Measurements from ENCODE around the gene CTNND2.

Gene CTNND2

DNA sequence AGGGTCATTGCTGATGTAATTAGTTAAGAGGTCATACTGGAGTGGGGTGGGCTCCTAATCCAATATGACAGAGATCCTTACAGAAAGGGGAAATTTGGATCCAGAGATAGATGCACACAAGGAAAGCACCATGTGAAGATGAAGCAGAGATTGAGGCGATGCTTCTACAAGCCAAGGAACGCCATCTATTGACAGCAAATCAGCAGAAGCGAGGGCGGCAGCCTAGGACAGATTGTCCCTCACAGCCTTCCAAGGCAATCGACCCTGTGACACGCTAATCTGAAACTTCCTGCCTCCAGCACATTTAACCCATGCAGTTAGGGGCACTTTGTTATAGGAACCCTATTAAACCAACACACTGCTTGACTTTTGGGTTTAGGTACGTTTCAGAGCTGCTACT, 858.1 kb downstream of the CTNND2 start:
- H3K9me3 ChIP-seq = no peaks in the 10 kb centered on the region
- H3K4me1 ChIP-seq = no peaks in the 10 kb centered on the region
- TF ChIP-seq, protein P1, sequence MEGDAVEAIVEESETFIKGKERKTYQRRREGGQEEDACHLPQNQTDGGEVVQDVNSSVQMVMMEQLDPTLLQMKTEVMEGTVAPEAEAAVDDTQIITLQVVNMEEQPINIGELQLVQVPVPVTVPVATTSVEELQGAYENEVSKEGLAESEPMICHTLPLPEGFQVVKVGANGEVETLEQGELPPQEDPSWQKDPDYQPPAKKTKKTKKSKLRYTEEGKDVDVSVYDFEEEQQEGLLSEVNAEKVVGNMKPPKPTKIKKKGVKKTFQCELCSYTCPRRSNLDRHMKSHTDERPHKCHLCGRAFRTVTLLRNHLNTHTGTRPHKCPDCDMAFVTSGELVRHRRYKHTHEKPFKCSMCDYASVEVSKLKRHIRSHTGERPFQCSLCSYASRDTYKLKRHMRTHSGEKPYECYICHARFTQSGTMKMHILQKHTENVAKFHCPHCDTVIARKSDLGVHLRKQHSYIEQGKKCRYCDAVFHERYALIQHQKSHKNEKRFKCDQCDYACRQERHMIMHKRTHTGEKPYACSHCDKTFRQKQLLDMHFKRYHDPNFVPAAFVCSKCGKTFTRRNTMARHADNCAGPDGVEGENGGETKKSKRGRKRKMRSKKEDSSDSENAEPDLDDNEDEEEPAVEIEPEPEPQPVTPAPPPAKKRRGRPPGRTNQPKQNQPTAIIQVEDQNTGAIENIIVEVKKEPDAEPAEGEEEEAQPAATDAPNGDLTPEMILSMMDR (IDR thresholded peaks at IDR 0.05; ENCODE audit: low read depth, low read length) = no peak
- H3K27me3 ChIP-seq = no peaks in the 10 kb centered on the region
- no peak overlapping the region for H3K4me3 ChIP-seq (ENCODE audit: low read depth, low read length)
- H3K36me3 ChIP-seq = no peaks in the 10 kb centered on the region
- DNase-seq = no peak

DNA sequence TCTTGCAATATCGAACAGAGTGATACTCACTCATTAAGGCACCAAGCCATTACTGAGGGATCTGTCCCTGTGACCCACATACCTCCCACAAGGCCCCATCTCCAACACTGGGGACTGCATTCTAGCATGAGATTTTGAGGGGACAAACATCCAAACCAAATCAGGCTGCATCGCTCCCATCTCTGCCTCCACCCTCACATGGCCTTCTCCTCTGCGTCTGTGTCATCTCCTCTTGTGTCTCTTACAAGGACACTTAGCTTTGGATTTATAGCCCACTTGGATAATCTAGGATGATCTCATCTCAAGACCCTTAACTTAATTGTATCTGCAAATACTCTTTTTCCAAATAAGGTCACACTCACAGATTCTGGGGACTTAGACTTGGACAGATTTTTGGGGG, 858.8 kb downstream of the CTNND2 start:
- H3K36me3 ChIP-seq = no peaks in the 10 kb centered on the region
- H3K9me3 ChIP-seq = no peaks in the 10 kb centered on the region
- DNase-seq = no peak
- no peaks in the 10 kb centered on the region for H3K4me1 ChIP-seq
- no peak overlapping the region for H3K4me3 ChIP-seq (ENCODE audit: low read depth, low read length)
- H3K27me3 ChIP-seq = no peaks in the 10 kb centered on the region
- TF ChIP-seq, protein P1 (IDR thresholded peaks at IDR 0.05; ENCODE audit: low read depth, low read length) = no peak

DNA sequence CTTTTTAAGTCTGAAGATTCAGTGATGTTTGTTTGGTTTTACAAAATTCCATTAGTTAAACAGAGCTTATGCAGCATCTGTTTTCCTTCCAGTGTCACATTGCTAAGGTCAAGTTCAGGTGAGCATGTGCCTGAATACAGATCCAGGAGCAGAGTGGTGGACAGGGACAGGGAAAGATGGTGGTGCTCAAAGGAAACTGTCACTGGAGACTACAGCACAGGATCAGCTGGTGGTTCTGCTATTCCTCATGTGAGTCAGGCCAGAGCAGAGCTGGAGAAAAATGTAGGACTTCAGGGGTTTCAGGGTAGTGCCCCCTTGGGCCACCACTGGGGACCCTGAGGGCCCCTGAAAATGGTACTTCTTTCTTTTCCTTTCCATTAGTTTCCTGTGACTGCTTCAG, 859.7 kb downstream of the CTNND2 start:
- Histone ChIP-seq H3K27me3 (no peaks in the 10 kb centered on the region), H3K36me3 (no peaks in the 10 kb centered on the region), H3K4me3 (ENCODE audit: low read depth, low read length) (no peak overlapping the region), H3K4me1 (no peaks in the 10 kb centered on the region), H3K9me3 (no peaks in the 10 kb centered on the region)
- no peak for DNase-seq
- TF ChIP-seq, protein P1 (IDR thresholded peaks at IDR 0.05; ENCODE audit: low read depth, low read length) = no peak

DNA sequence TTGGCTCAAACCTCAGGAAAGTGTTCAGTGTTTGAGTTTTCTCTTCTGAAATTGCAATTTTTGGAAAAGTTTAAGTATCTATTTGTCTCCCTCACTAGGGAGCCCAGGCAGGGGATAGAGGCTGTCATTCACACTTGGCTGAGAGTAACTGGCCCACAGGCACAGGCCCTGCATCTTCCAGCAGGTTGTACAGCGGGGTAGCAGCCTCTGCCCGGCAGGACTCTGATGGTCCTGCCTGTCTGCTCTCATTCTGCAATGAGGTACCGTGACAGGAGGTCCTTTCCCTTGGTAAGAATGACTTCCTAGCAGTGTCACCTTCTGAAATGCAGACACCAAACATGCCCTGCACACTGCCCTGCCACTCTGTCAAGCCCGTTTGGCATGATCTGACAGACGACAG, 860.4 kb downstream of the CTNND2 start:
- no peak for DNase-seq
- Histone ChIP-seq H3K9me3 (no peaks in the 10 kb centered on the region), H3K27me3 (no peaks in the 10 kb centered on the region), H3K36me3 (no peaks in the 10 kb centered on the region), H3K4me1 (no peaks in the 10 kb centered on the region), H3K4me3 (ENCODE audit: low read depth, low read length) (no peak overlapping the region)
- TF ChIP-seq, protein P1 (IDR thresholded peaks at IDR 0.05; ENCODE audit: low read depth, low read length) = no peak

- DNase-seq = no peak
- Histone ChIP-seq H3K36me3 (no peaks in the 10 kb centered on the region), H3K4me3 (ENCODE audit: low read depth, low read length) (no peak overlapping the region), H3K27me3 (no peaks in the 10 kb centered on the region), H3K4me1 (no peaks in the 10 kb centered on the region), H3K9me3 (no peaks in the 10 kb centered on the region)
- TF ChIP-seq, protein P1 (IDR thresholded peaks at IDR 0.05; ENCODE audit: low read depth, low read length) = no peak
Observed at GRCh38 chr5:11040345-11040744, 863.9 kb downstream of the CTNND2 start.

GRCh38 chr5:11038772-11039171, 865.5 kb downstream of the CTNND2 start:
- Histone ChIP-seq H3K4me1 (no peaks in the 10 kb centered on the region), H3K4me3 (ENCODE audit: low read depth, low read length) (no peak overlapping the region), H3K27me3 (no peaks in the 10 kb centered on the region), H3K36me3 (no peaks in the 10 kb centered on the region), H3K9me3 (no peaks in the 10 kb centered on the region)
- DNase-seq = no peak
- TF ChIP-seq, protein P1 (IDR thresholded peaks at IDR 0.05; ENCODE audit: low read depth, low read length) = no peak
